ENCODE results near the gene CEP128. TPM values are rescaled to one million over a fixed set of nuclear protein-coding genes. Genes with fewer than 3 reads are reported as not detected.

CEP128 gene
- total RNA-seq, 1 donor, result 5.4 TPM

- no peak overlapping the region for H3K4me2 ChIP-seq (ENCODE audit: insufficient read depth, low read length)
These were observed 176.5 kb downstream of the CEP128 start for GRCh38 chr14:80764921-80765507.

GRCh38 chr14:80764496-80764895, 177.0 kb downstream of the CEP128 start:
- DNase-seq (ENCODE audit: insufficient read length, low spot score, missing footprints), result no peak
- no peak for TF ChIP-seq CTCF (IDR thresholded peaks at IDR 0.05; ENCODE audit: extremely low read depth, low read depth, low read length)
- H3K27me3 ChIP-seq (ENCODE audit: insufficient read depth, low read length), result no peaks in the 10 kb centered on the region

More at GRCh38 chr14:80764921-80765507, 176.5 kb downstream of the CEP128 start:
- no peak overlapping the region for H3K27ac ChIP-seq (ENCODE audit: low read depth, low read length)
- no peak overlapping the region for H2AFZ ChIP-seq (ENCODE audit: low read length)
- H3K79me2 ChIP-seq (ENCODE audit: insufficient read depth, low read length), result no peaks in the 10 kb centered on the region
- H3K9me3 ChIP-seq (ENCODE audit: low read depth, low read length), result no peaks in the 10 kb centered on the region
- no peaks in the 10 kb centered on the region for H3K27me3 ChIP-seq (ENCODE audit: insufficient read depth, low read length)
- H3K36me3 ChIP-seq (ENCODE audit: insufficient read depth, low read length), result no peaks in the 10 kb centered on the region
- no peaks in the 10 kb centered on the region for H3K4me1 ChIP-seq (ENCODE audit: insufficient read depth, low read length)
- H3K4me3 ChIP-seq (ENCODE audit: insufficient read depth, low read length), result no peak overlapping the region
- DNase-seq (ENCODE audit: insufficient read length, low spot score, missing footprints), result no peak
- no peak for TF ChIP-seq CTCF (IDR thresholded peaks at IDR 0.05; ENCODE audit: extremely low read depth, low read depth, low read length)
- H4K20me1 ChIP-seq (ENCODE audit: insufficient read depth, low read length), result no peaks in the 10 kb centered on the region

GRCh38 chr14:80762641-80763228, 178.8 kb downstream of the CEP128 start:
- no peaks in the 10 kb centered on the region for H3K27me3 ChIP-seq (ENCODE audit: insufficient read depth, low read length)
- no peaks in the 10 kb centered on the region for H3K9me3 ChIP-seq (ENCODE audit: low read depth, low read length)
- H3K27ac ChIP-seq (ENCODE audit: low read depth, low read length), result no peak overlapping the region
- no peaks in the 10 kb centered on the region for H3K36me3 ChIP-seq (ENCODE audit: insufficient read depth, low read length)
- no peaks in the 10 kb centered on the region for H4K20me1 ChIP-seq (ENCODE audit: insufficient read depth, low read length)
- H3K4me1 ChIP-seq (ENCODE audit: insufficient read depth, low read length), result no peaks in the 10 kb centered on the region
- no peak for DNase-seq (ENCODE audit: insufficient read length, low spot score, missing footprints)
- no peak overlapping the region for H3K4me3 ChIP-seq (ENCODE audit: insufficient read depth, low read length)
- no peak for TF ChIP-seq CTCF (IDR thresholded peaks at IDR 0.05; ENCODE audit: extremely low read depth, low read depth, low read length)
- no peak overlapping the region for H3K4me2 ChIP-seq (ENCODE audit: insufficient read depth, low read length)
- H2AFZ ChIP-seq (ENCODE audit: low read length), result no peak overlapping the region
- H3K79me2 ChIP-seq (ENCODE audit: insufficient read depth, low read length), result no peaks in the 10 kb centered on the region

More at GRCh38 chr14:80764496-80764895, 177.0 kb downstream of the CEP128 start:
- Histone ChIP-seq H3K9me3 (ENCODE audit: low read depth, low read length) (no peaks in the 10 kb centered on the region), H4K20me1 (ENCODE audit: insufficient read depth, low read length) (no peaks in the 10 kb centered on the region), H3K79me2 (ENCODE audit: insufficient read depth, low read length) (no peaks in the 10 kb centered on the region), H3K4me1 (ENCODE audit: insufficient read depth, low read length) (no peaks in the 10 kb centered on the region), H3K36me3 (ENCODE audit: insufficient read depth, low read length) (no peaks in the 10 kb centered on the region), H3K4me3 (ENCODE audit: insufficient read depth, low read length) (no peak overlapping the region), H3K4me2 (ENCODE audit: insufficient read depth, low read length) (no peak overlapping the region), H2AFZ (ENCODE audit: low read length) (no peak overlapping the region), H3K27ac (ENCODE audit: low read depth, low read length) (no peak overlapping the region)

- no peak overlapping the region for H3K4me3 ChIP-seq (ENCODE audit: insufficient read depth, low read length)
- H3K27ac ChIP-seq (ENCODE audit: low read depth, low read length), result no peak overlapping the region
- no peak overlapping the region for H2AFZ ChIP-seq (ENCODE audit: low read length)
- no peaks in the 10 kb centered on the region for H3K27me3 ChIP-seq (ENCODE audit: insufficient read depth, low read length)
- H3K79me2 ChIP-seq (ENCODE audit: insufficient read depth, low read length), result no peaks in the 10 kb centered on the region
- H3K4me2 ChIP-seq (ENCODE audit: insufficient read depth, low read length), result no peak overlapping the region
- no peaks in the 10 kb centered on the region for H4K20me1 ChIP-seq (ENCODE audit: insufficient read depth, low read length)
- no peak for DNase-seq (ENCODE audit: insufficient read length, low spot score, missing footprints)
- H3K4me1 ChIP-seq (ENCODE audit: insufficient read depth, low read length), result no peaks in the 10 kb centered on the region
- no peaks in the 10 kb centered on the region for H3K9me3 ChIP-seq (ENCODE audit: low read depth, low read length)
- TF ChIP-seq CTCF (IDR thresholded peaks at IDR 0.05; ENCODE audit: extremely low read depth, low read depth, low read length), result no peak
- H3K36me3 ChIP-seq (ENCODE audit: insufficient read depth, low read length), result no peaks in the 10 kb centered on the region
These were observed 186.8 kb downstream of the CEP128 start for GRCh38 chr14:80754696-80755095.
